Common myeloid progenitor, CD34-positive (primary cell): ENCODE data around the gene CCDC138.

Experiments
- CTCF ChIA-PET: fragments of 350-600 bp; sonication (Branson Sonifier 250); formaldehyde crosslinking; loops from one replicate; lab custom pipeline; 2021; ENCODE audit warnings: antibody characterized with exemption; lab: Charles Lee
- POLR2A ChIA-PET: fragments of 350-600 bp; sonication (Branson Sonifier 250); formaldehyde crosslinking; loops from one replicate; lab custom pipeline; 2021; ENCODE audit warnings: antibody characterized with exemption; lab: Charles Lee
- DNase-seq, 3 donors: peaks; one replicate each; pipeline versions ENCODE4 v3.0.0 to v3.0.0-alpha.2; 2013
- H3K27ac ChIP-seq, 2 experiments: 1 replicate in 1 of 2; 2 replicates in 1 of 2; pipeline ENCODE4 v1.7.0; 2013; ENCODE audit warnings: inconsistent platforms in 2 of 2, low read length in 2 of 2, mild to moderate bottlenecking in 2 of 2, low read depth in 1 of 2, moderate library complexity in 1 of 2; ENCODE audit not compliant: severe bottlenecking in 2 of 2, insufficient read depth in 1 of 2, poor library complexity in 1 of 2
- H3K27me3 ChIP-seq, 5 experiments: replicated peaks in 2 of 5; 1 replicate in 3 of 5; 2 replicates in 2 of 5; pipeline versions ENCODE4 v1.6.1 to v1.7.0; 2013; ENCODE audit warnings: low read length in 4 of 5, mild to moderate bottlenecking in 2 of 5, moderate library complexity in 2 of 5, inconsistent platforms in 1 of 5; ENCODE audit not compliant: insufficient read depth in 5 of 5, control insufficient read depth in 4 of 5
- H3K36me3 ChIP-seq, 4 experiments: 1 replicate in 2 of 4; 2 replicates in 2 of 4; pipeline versions ENCODE4 v1.6.1 to v1.7.0; 2013; ENCODE audit warnings: low read length in 3 of 4, control low read depth in 1 of 4, mild to moderate bottlenecking in 1 of 4; ENCODE audit not compliant: control insufficient read depth in 4 of 4, insufficient read depth in 4 of 4
- H3K4me1 ChIP-seq, 4 experiments: 1 replicate in 3 of 4; 2 replicates in 1 of 4; pipeline versions ENCODE4 v1.6.1 to v1.7.1; 2013; ENCODE audit warnings: low read length in 3 of 4, mild to moderate bottlenecking in 3 of 4, control low read depth in 1 of 4, inconsistent platforms in 1 of 4, moderate library complexity in 1 of 4; ENCODE audit not compliant: control insufficient read depth in 4 of 4, insufficient read depth in 4 of 4; ENCODE audit errors: control extremely low read depth in 1 of 4
- H3K4me3 ChIP-seq, 7 experiments: 1 replicate in 4 of 7; 2 replicates in 3 of 7; pipeline versions ENCODE4 v1.5.1 to v1.7.0; 2013; ENCODE audit warnings: mild to moderate bottlenecking in 7 of 7, low read length in 6 of 7, moderate library complexity in 6 of 7, inconsistent platforms in 2 of 7, low read depth in 2 of 7, control low read depth in 1 of 7; ENCODE audit not compliant: insufficient read depth in 4 of 7, control insufficient read depth in 1 of 7; ENCODE audit errors: extremely low read depth in 1 of 7
- H3K9me3 ChIP-seq, 5 experiments: 1 replicate in 4 of 5; 2 replicates in 1 of 5; pipeline versions ENCODE4 v1.6.1 to v1.7.1; 2013; ENCODE audit warnings: low read length in 4 of 5, mild to moderate bottlenecking in 2 of 5, inconsistent platforms in 1 of 5, low read depth in 1 of 5, moderate library complexity in 1 of 5; ENCODE audit not compliant: control insufficient read depth in 4 of 5, insufficient read depth in 2 of 5; ENCODE audit errors: control extremely low read depth in 1 of 5
- WGBS: methylation state at CpG from one replicate; pipeline ENCODE4 v1.1.5; 2013; ENCODE audit not compliant: insufficient coverage; 5-methylcytosine and 5-hydroxymethylcytosine counted together

The CCDC138 gene

GRCh38 chr2:108786008-108786353 lies 590 bp upstream of the CCDC138 start:
- peak overlapping the region in 6 of 7 experiments; percentile 75 to 96 (median 79) for H3K4me3 ChIP-seq

GRCh38 chr2:108787216-108787541 lies 608 bp downstream of the CCDC138 start:
- ChIA-PET CTCF (no interaction called here), POLR2A (no interaction called here)
- Histone ChIP-seq H3K27ac (peak overlapping the region; percentile 64 to 85), H3K27me3 (no peaks in the 10 kb centered on the region), H3K36me3 (peaks cover 4 to 31% (median 15%) of the 10 kb centered on the region in 4 experiments), H3K9me3 (no peaks in the 10 kb centered on the region), H3K4me1 (peaks cover 0 to 21% (median 12%) of the 10 kb centered on the region in 4 experiments), H3K4me3 (peak overlapping the region; percentile 75 to 96 (median 80))
- 13% methylated on average over 1 of the region's 6 CpGs for WGBS
- DNase-seq: no peak

More at GRCh38 chr2:108786008-108786353, 590 bp upstream of the CCDC138 start:
- peaks cover 3 to 35% (median 17%) of the 10 kb centered on the region in 4 experiments for H3K36me3 ChIP-seq
- ChIA-PET POLR2A (interaction anchor here (0.6 kb wide), 1 partner anchor 161 kb away, joined by 3 read pairs; no protein-coding TSS in a partner anchor), CTCF (no interaction called here)
- WGBS: no CpG with 5 or more reads among the region's 1 CpG
- peak overlapping the region; percentile 2 to 85 for H3K27ac ChIP-seq
- no peaks in the 10 kb centered on the region for H3K9me3 ChIP-seq
- DNase-seq: no peak
- H3K27me3 ChIP-seq: no peaks in the 10 kb centered on the region
- peaks cover 0 to 21% (median 12%) of the 10 kb centered on the region in 4 experiments for H3K4me1 ChIP-seq

- peaks cover 6 to 52% (median 26%) of the 10 kb centered on the region in 4 experiments for H3K36me3 ChIP-seq
- H3K4me3 ChIP-seq: no peak overlapping the region
- WGBS: 97% methylated on average over 5 of the region's 7 CpGs
- no peaks in the 10 kb centered on the region for H3K27me3 ChIP-seq
- ChIA-PET CTCF (interaction anchor here (1.1 kb wide), 1 partner anchor 13 kb away, joined by 3 read pairs; no protein-coding TSS in a partner anchor), POLR2A (no interaction called here)
- no peak for DNase-seq
- H3K27ac ChIP-seq: no peak overlapping the region
- H3K4me1 ChIP-seq: no peaks in the 10 kb centered on the region
- H3K9me3 ChIP-seq: peaks cover 0 to 2% (median under 1%) of the 10 kb centered on the region in 5 experiments
These were observed 16.6 kb downstream of the CCDC138 start for GRCh38 chr2:108803045-108803736.

GRCh38 chr2:108805032-108805431 lies 18.5 kb downstream of the CCDC138 start:
- no peak overlapping the region for H3K4me3 ChIP-seq
- no peaks in the 10 kb centered on the region for H3K27me3 ChIP-seq
- peaks cover 4 to 19% (median 6%) of the 10 kb centered on the region in 5 experiments for H3K9me3 ChIP-seq
- no CpG with 5 or more reads among the region's 1 CpG for WGBS
- POLR2A ChIA-PET: no interaction called here
- no peak for DNase-seq
- no peak overlapping the region for H3K27ac ChIP-seq
- H3K4me1 ChIP-seq: no peaks in the 10 kb centered on the region
- H3K36me3 ChIP-seq: peaks cover 9 to 52% (median 31%) of the 10 kb centered on the region in 4 experiments
- CTCF ChIA-PET: no interaction called here

GRCh38 chr2:108805782-108806181 lies 19.2 kb downstream of the CCDC138 start:
- Histone ChIP-seq H3K27me3 (no peaks in the 10 kb centered on the region), H3K36me3 (peaks cover 9 to 51% (median 29%) of the 10 kb centered on the region in 4 experiments), H3K4me1 (no peaks in the 10 kb centered on the region), H3K4me3 (no peak overlapping the region), H3K9me3 (peaks cover 4 to 22% (median 7%) of the 10 kb centered on the region in 5 experiments), H3K27ac (no peak overlapping the region)
- WGBS: 100% methylated on average over 1 of the region's 1 CpG
- CTCF ChIA-PET: no interaction called here
- POLR2A ChIA-PET: no interaction called here
- DNase-seq: no peak

GRCh38 chr2:108806371-108807113 lies 20.0 kb downstream of the CCDC138 start:
- no peak for DNase-seq
- Histone ChIP-seq H3K4me1 (no peaks in the 10 kb centered on the region), H3K27me3 (no peaks in the 10 kb centered on the region), H3K27ac (no peak overlapping the region), H3K36me3 (peaks cover 9 to 52% (median 31%) of the 10 kb centered on the region in 4 experiments), H3K9me3 (peaks cover 6 to 22% (median 7%) of the 10 kb centered on the region in 5 experiments), H3K4me3 (no peak overlapping the region)
- ChIA-PET CTCF (no interaction called here), POLR2A (no interaction called here)
- 97% methylated on average over 6 of the region's 6 CpGs for WGBS

- POLR2A ChIA-PET: no interaction called here
- 100% methylated on average over 1 of the region's 3 CpGs for WGBS
- no peaks in the 10 kb centered on the region for H3K27me3 ChIP-seq
- H3K9me3 ChIP-seq: peaks cover 6 to 22% (median 7%) of the 10 kb centered on the region in 5 experiments
- peaks cover 12 to 55% (median 34%) of the 10 kb centered on the region in 4 experiments for H3K36me3 ChIP-seq
- H3K4me3 ChIP-seq: no peak overlapping the region
- CTCF ChIA-PET: no interaction called here
- no peaks in the 10 kb centered on the region for H3K4me1 ChIP-seq
- DNase-seq: no peak
- H3K27ac ChIP-seq: no peak overlapping the region
These were observed 23.4 kb downstream of the CCDC138 start for GRCh38 chr2:108809936-108810335.
